ENCODE data around the gene RNF212. TPM values are rescaled to one million over a fixed set of nuclear protein-coding genes. Genes with fewer than 3 reads are reported as not detected.

Gene RNF212
- total and polyA plus RNA-seq, 9 of the 15 experiments (the other 6 are each of a cell fraction or from before 2014, with no cell fraction given) = 0.04 TPM; not detected in 8

DNA sequence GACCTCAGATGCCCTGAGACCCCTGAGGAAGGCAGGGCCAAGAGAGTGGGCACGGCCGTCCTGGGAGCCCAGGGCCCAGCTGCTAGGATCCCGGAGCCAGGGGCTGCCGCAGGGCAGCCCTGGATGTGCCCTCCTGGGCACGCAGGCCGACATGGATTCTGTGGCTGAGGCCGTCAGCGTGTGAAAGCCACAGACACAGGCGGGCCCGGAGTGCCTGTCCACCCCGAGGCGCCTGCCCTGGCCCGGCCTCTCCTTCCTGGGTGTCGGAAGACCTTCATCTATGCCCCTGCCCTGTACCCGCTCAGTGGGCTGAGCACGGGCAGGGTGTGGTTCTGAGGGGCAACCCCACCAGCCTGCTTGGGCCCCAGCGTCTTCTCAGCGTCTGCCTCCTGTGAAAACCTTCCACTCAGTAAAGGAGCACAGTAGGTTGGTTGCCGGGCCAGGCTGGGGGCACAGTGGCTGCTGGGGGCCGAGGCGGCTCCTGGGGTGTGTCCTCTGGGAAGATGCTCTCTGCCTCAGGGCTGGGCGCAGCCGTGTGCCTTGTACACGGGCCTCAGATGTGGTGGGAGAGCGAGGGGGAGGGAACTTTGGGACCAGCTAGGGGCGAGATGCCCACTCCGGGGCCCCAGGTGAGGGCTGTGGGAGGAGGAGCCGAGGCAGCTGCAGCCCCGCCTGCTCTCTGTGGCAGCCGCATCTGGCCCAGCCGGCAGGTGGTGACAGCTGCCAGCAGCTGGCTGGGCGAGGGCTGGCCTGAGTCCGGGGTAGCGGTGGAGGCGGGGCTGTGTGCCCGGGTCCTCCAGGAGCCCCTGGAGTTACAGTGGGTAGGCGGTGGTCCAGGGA, 81.2 kb downstream of the RNF212 start:
- Histone ChIP-seq H3K79me2 (ENCODE audit: control insufficient read depth, insufficient read depth, low read length) (no peaks in the 10 kb centered on the region), H3K36me3 (ENCODE audit: control insufficient read depth, insufficient read depth, low read length) (no peaks in the 10 kb centered on the region), H3K4me3 (no peak overlapping the region), H3K9me1 (ENCODE audit: control insufficient read depth, insufficient read depth, low read length) (no peaks in the 10 kb centered on the region), H3K4me2 (ENCODE audit: insufficient read depth, low read length) (no peak overlapping the region), H2AFZ (ENCODE audit: low read depth, low read length) (no peak overlapping the region), H4K20me1 (replicated peaks; ENCODE audit: control insufficient read depth, insufficient read depth, low read length) (no peaks in the 10 kb centered on the region), H3K4me1 (replicated peaks in 1 of 2; ENCODE audit: control insufficient read depth in 2 of 2, insufficient read depth in 2 of 2, low read length in 2 of 2) (peaks cover 3 to 93% of the 10 kb centered on the region in 2 experiments; a peak in 4 of 5 replicates), H3K9ac (ENCODE audit: insufficient read depth in 1 of 2, low read depth in 2 of 2, low read length in 2 of 2) (no peak overlapping the region), H3K9me3 (replicated peaks; ENCODE audit: control insufficient read depth, insufficient read depth, low read depth, low read length) (no peaks in the 10 kb centered on the region), H3K27ac (ENCODE audit: extremely low read depth, low read depth, low read length) (no peak overlapping the region), H3K27me3 (ENCODE audit: control insufficient read depth in 2 of 2, insufficient read depth in 2 of 2, low read length in 2 of 2) (0 out of 5 replicates have a peak, but pooled peaks cover 0 to 6% of the 10 kb centered on the region in 2 experiments)
- DNase-seq (ENCODE audit: extremely low read depth in 1 of 4, low spot score in 3 of 4) (peak in 1 of 4 experiments; percentile 46), ATAC-seq (no peak), FAIRE-seq (no peak)
- in situ Hi-C loops (cut with MboI) = no loop called here
- WGBS (ENCODE audit: insufficient coverage, low coverage, missing lambda C conversion rate) = 36% methylated on average over 22 of the region's 37 CpGs
- CTCF ChIA-PET (ENCODE audit: low intra/inter-chr PET ratio) = no interaction called here
- BruUV-seq (replicated peaks) = no TSS peak
- intact Hi-C loops (cut with micrococcal nuclease) = no loop called here
- POLR2A ChIA-PET = no interaction called here
- TF ChIP-seq, protein P1, sequence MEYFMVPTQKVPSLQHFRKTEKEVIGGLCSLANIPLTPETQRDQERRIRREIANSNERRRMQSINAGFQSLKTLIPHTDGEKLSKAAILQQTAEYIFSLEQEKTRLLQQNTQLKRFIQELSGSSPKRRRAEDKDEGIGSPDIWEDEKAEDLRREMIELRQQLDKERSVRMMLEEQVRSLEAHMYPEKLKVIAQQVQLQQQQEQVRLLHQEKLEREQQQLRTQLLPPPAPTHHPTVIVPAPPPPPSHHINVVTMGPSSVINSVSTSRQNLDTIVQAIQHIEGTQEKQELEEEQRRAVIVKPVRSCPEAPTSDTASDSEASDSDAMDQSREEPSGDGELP (CRISPR knock-in tag; IDR thresholded peaks at IDR 0.05; ENCODE audit: borderline replicate concordance) = 0 out of 2 replicates have a peak, but pooled peaks have one; percentile 10
- TF ChIP-seq ARID1B (IDR thresholded peaks at IDR 0.05) (no peak), MAFK (IDR thresholded peaks at IDR 0.05; ENCODE audit: low read length) (no peak), CCNT2 (IDR thresholded peaks at IDR 0.05; ENCODE audit: borderline replicate concordance, extremely low read depth, insufficient read length, low read depth, low read length) (no peak), RAD21 (CRISPR knock-in tag; conservative IDR thresholded peaks at IDR 0.05 in 1 of 2, IDR thresholded peaks at IDR 0.05 in 1 of 2) (no peak), FOXP1 (CRISPR knock-in tag; IDR thresholded peaks at IDR 0.05) (no peak), CREB3 (tag; conservative IDR thresholded peaks at IDR 0.05; ENCODE audit: low read depth) (no peak), ZEB2 (IDR thresholded peaks at IDR 0.05) (no peak), NFATC3 (IDR thresholded peaks at IDR 0.05) (no peak), FOXM1 (IDR thresholded peaks at IDR 0.05; ENCODE audit: low read depth) (no peak), FOXM1 (CRISPR knock-in tag; IDR thresholded peaks at IDR 0.05; ENCODE audit: low read depth) (no peak), RFX5 (IDR thresholded peaks at IDR 0.05; ENCODE audit: low read depth, low read length) (no peak), BRCA1 (IDR thresholded peaks at IDR 0.05) (no peak), BRCA1 (CRISPR knock-in tag; IDR thresholded peaks at IDR 0.05) (no peak), TBP (optimal IDR thresholded peaks at IDR 0.05; ENCODE audit: low read depth, low read length) (no peak), ETV5 (CRISPR knock-in tag; IDR thresholded peaks at IDR 0.05; ENCODE audit: low read depth) (no peak), GTF2E2 (tag; IDR thresholded peaks at IDR 0.05) (no peak), HEY1 (CRISPR knock-in tag; IDR thresholded peaks at IDR 0.05; ENCODE audit: borderline replicate concordance) (no peak), PHF20 (IDR thresholded peaks at IDR 0.05; ENCODE audit: partially characterized antibody) (no peak), ETS2 (tag; IDR thresholded peaks at IDR 0.05; ENCODE audit: borderline replicate concordance, poor library complexity, severe bottlenecking) (no peak), ZKSCAN1 (IDR thresholded peaks at IDR 0.05; ENCODE audit: low read depth, low read length) (peak; percentile 69; the same call in 1 of the 2 replicates), RBM25 (IDR thresholded peaks at IDR 0.05; ENCODE audit: low read depth, low read length, severe bottlenecking) (no peak)

Measured in K562 (cell line).